ENCODE data around the gene FBXL13.
A peak's percentile ranks its signal among the peaks of the same experiment; 100 is the strongest.

DNA sequence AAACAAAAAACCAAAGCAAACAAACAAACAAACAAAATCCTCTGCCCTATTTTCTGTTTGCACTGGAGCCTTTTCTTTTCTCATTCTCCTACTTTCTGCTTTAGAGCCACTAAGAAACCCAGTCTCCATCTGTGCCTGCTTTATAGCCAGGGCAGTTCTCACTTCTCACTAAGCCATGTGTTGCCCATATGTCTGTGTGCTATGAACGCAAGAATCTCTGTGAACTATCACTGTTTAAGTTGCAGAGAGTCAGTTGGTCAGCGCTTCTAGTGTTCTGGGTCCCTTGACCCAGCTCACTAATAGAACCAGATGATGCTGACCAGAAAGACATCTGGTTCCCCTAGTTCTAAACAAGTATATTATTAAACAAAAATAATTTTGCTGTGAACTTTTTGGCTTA is 244.4 kb downstream of the FBXL13 start:
- TF ChIP-seq, protein P1, sequence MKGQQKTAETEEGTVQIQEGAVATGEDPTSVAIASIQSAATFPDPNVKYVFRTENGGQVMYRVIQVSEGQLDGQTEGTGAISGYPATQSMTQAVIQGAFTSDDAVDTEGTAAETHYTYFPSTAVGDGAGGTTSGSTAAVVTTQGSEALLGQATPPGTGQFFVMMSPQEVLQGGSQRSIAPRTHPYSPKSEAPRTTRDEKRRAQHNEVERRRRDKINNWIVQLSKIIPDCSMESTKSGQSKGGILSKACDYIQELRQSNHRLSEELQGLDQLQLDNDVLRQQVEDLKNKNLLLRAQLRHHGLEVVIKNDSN (IDR thresholded peaks at IDR 0.05; ENCODE audit: borderline replicate concordance, low read depth), result no peak
- TF ChIP-seq, protein P2, sequence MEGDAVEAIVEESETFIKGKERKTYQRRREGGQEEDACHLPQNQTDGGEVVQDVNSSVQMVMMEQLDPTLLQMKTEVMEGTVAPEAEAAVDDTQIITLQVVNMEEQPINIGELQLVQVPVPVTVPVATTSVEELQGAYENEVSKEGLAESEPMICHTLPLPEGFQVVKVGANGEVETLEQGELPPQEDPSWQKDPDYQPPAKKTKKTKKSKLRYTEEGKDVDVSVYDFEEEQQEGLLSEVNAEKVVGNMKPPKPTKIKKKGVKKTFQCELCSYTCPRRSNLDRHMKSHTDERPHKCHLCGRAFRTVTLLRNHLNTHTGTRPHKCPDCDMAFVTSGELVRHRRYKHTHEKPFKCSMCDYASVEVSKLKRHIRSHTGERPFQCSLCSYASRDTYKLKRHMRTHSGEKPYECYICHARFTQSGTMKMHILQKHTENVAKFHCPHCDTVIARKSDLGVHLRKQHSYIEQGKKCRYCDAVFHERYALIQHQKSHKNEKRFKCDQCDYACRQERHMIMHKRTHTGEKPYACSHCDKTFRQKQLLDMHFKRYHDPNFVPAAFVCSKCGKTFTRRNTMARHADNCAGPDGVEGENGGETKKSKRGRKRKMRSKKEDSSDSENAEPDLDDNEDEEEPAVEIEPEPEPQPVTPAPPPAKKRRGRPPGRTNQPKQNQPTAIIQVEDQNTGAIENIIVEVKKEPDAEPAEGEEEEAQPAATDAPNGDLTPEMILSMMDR (IDR thresholded peaks at IDR 0.05), result no peak
- TF ChIP-seq RAD21 (IDR thresholded peaks at IDR 0.05; ENCODE audit: low read length) (no peak), TCF12 (IDR thresholded peaks at IDR 0.05) (peak; percentile 98), EP300 (IDR thresholded peaks at IDR 0.05; ENCODE audit: borderline replicate concordance in 1 of 2, low read depth in 1 of 2, low read length in 1 of 2) (0 out of 4 replicates have a peak, but pooled peaks of 1 of the 2 experiments have one; percentile 48), POLR2AphosphoS5 (IDR thresholded peaks at IDR 0.05; ENCODE audit: low read depth, low read length) (peak; percentile 83), RFX5 (IDR thresholded peaks at IDR 0.05; ENCODE audit: low read length) (no peak), TAF1 (IDR thresholded peaks at IDR 0.05; ENCODE audit: borderline replicate concordance, low read depth, low read length) (no peak), NFIC (IDR thresholded peaks at IDR 0.05; ENCODE audit: borderline replicate concordance) (no peak), RCOR1 (IDR thresholded peaks at IDR 0.05; ENCODE audit: low read length) (peak; percentile 61), FOXM1 (IDR thresholded peaks at IDR 0.05; ENCODE audit: low read depth) (no peak)
- TF ChIP-seq, protein P3, sequence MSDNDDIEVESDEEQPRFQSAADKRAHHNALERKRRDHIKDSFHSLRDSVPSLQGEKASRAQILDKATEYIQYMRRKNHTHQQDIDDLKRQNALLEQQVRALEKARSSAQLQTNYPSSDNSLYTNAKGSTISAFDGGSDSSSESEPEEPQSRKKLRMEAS (IDR thresholded peaks at IDR 0.05; ENCODE audit: low read depth), result peak; percentile 91
- TF ChIP-seq, protein P4, sequence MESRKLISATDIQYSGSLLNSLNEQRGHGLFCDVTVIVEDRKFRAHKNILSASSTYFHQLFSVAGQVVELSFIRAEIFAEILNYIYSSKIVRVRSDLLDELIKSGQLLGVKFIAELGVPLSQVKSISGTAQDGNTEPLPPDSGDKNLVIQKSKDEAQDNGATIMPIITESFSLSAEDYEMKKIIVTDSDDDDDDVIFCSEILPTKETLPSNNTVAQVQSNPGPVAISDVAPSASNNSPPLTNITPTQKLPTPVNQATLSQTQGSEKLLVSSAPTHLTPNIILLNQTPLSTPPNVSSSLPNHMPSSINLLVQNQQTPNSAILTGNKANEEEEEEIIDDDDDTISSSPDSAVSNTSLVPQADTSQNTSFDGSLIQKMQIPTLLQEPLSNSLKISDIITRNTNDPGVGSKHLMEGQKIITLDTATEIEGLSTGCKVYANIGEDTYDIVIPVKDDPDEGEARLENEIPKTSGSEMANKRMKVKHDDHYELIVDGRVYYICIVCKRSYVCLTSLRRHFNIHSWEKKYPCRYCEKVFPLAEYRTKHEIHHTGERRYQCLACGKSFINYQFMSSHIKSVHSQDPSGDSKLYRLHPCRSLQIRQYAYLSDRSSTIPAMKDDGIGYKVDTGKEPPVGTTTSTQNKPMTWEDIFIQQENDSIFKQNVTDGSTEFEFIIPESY (IDR thresholded peaks at IDR 0.05; ENCODE audit: borderline replicate concordance, low read depth), result no peak
